ENCODE measurements around the gene SLC24A4. TPM values are rescaled to one million over a fixed set of nuclear protein-coding genes. Genes with fewer than 3 reads are reported as not detected.

SLC24A4 gene
- total and polyA plus RNA-seq, 2 of the 4 experiments (the other 2 are of a cell fraction) = not detected

DNA sequence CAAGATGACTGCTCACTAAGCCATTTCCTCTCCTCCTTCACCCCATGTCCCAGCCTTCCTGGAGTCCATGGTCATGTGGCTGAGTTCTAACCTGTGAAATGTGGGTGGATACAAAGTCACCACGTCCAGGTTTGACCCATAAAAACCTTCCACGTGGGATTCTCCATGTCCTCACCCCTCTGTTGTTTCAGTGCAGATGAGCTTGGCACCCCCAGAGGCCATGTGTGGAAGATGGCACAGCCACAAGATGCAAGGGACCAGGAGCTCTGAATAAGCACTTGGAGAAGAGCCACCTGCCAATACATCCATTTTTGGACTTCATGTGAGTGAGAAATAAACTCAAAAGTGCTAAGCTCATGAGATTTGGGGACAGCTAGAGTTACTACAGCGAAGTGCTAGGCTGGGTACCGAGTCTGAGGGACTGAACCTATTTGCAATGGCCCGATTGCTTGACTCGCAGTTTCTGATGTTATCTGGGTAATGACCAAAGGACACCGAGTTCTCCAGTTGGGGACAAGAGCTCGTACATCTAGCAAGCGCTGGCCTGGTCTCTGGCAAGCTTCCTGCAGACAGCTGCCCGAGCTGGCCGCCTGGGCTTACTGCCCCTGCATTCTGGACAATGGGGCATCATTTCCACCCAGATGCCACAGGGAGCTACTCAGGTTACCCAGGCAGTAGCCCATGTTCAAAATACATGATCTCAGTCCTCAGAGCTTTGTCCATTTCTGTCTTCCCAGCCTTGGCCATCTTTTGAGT is 7.7 kb upstream of the SLC24A4 start:
- no peaks in the 10 kb centered on the region for H4K20me1 ChIP-seq (ENCODE audit: insufficient read depth, low read length)
- ChIA-PET CTCF (no interaction called here), POLR2A (ENCODE audit: unreplicated experiment) (no interaction called here)
- H3K4me1 ChIP-seq (ENCODE audit: control insufficient read depth, insufficient read depth, low read length) = no peaks in the 10 kb centered on the region
- H4K91ac ChIP-seq (ENCODE audit: insufficient read depth, low read depth, low read length) = no peak overlapping the region
- H3K36me3 ChIP-seq (ENCODE audit: control insufficient read depth, insufficient read depth, low read length) = no peaks in the 10 kb centered on the region
- H3K4ac ChIP-seq (ENCODE audit: low read depth, low read length) = no peak overlapping the region
- H2BK20ac ChIP-seq (ENCODE audit: low read depth, low read length) = no peak overlapping the region
- DNase-seq = no peak
- no peak overlapping the region for H3K27ac ChIP-seq (ENCODE audit: insufficient read depth, low read length)
- H4K5ac ChIP-seq (ENCODE audit: low read depth, low read length) = no peak overlapping the region
- H3K4me3 ChIP-seq (ENCODE audit: insufficient read depth, low read depth, low read length) = no peak overlapping the region
- no peak overlapping the region for H2AFZ ChIP-seq (replicated peaks; ENCODE audit: low read length, poor library complexity)
- no peaks in the 10 kb centered on the region for H3K9me1 ChIP-seq (ENCODE audit: insufficient read depth, low read length)
- no peak overlapping the region for H3K18ac ChIP-seq (ENCODE audit: low read depth, low read length)
- H3K23ac ChIP-seq (ENCODE audit: low read depth, low read length) = no peak overlapping the region
- dilution Hi-C loops (cut with HindIII; ENCODE audit: low sequenced_read_pairs, unreplicated experiment) (no loop called here), in situ Hi-C loops (cut with MboI; ENCODE audit: low sequenced_read_pairs) (no loop called here), intact Hi-C loops (cut with micrococcal nuclease) (no loop called here)
- TF ChIP-seq, protein P1, sequence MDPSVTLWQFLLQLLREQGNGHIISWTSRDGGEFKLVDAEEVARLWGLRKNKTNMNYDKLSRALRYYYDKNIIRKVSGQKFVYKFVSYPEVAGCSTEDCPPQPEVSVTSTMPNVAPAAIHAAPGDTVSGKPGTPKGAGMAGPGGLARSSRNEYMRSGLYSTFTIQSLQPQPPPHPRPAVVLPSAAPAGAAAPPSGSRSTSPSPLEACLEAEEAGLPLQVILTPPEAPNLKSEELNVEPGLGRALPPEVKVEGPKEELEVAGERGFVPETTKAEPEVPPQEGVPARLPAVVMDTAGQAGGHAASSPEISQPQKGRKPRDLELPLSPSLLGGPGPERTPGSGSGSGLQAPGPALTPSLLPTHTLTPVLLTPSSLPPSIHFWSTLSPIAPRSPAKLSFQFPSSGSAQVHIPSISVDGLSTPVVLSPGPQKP (IDR thresholded peaks at IDR 0.05; ENCODE audit: borderline replicate concordance, low read depth, low read length) = no peak
- TF ChIP-seq RFX5 (IDR thresholded peaks at IDR 0.05; ENCODE audit: low read depth, low read length) (no peak), RAD21 (IDR thresholded peaks at IDR 0.05; ENCODE audit: low read length) (no peak), CHD1 (IDR thresholded peaks at IDR 0.05; ENCODE audit: low read depth, low read length) (no peak), MAZ (IDR thresholded peaks at IDR 0.05; ENCODE audit: borderline replicate concordance, low read depth, low read length) (no peak), NFE2L2 (IDR thresholded peaks at IDR 0.05; ENCODE audit: low read depth, low read length) (no peak), MXI1 (IDR thresholded peaks at IDR 0.05; ENCODE audit: borderline replicate concordance, low read depth, low read length) (no peak), MAFK (IDR thresholded peaks at IDR 0.05; ENCODE audit: low read depth, low read length) (no peak), CEBPB (IDR thresholded peaks at IDR 0.05; ENCODE audit: low read depth, low read length) (no peak)
- no peak overlapping the region for H3K4me2 ChIP-seq (ENCODE audit: low read depth, low read length)
- no peak overlapping the region for H3K14ac ChIP-seq (replicated peaks; ENCODE audit: low read depth, low read length)
- no peak overlapping the region for H3K9ac ChIP-seq (ENCODE audit: low read depth, low read length)
- no peak for ATAC-seq (ENCODE audit: low read depth)
- no peak overlapping the region for H2AK9ac ChIP-seq (replicated peaks; ENCODE audit: low read depth, low read length, poor library complexity)
- H3K79me1 ChIP-seq (ENCODE audit: low read depth in 1 of 2, low read length in 2 of 2) = no peaks in the 10 kb centered on the region
- peaks cover 16% of the 10 kb centered on the region for H3K27me3 ChIP-seq (ENCODE audit: control insufficient read depth, insufficient read depth, low read length)
- no peak overlapping the region for H2BK120ac ChIP-seq (ENCODE audit: low read depth, low read length)
- no peak overlapping the region for H3K56ac ChIP-seq (ENCODE audit: extremely low read depth, insufficient read depth, low read length)
- no peak overlapping the region for H2BK15ac ChIP-seq (ENCODE audit: low read depth, low read length)
- peaks cover 2% of the 10 kb centered on the region for H3K9me3 ChIP-seq (ENCODE audit: control insufficient read depth, insufficient read depth, low read length)
- H2AK5ac ChIP-seq (ENCODE audit: low read depth, low read length) = no peak overlapping the region
- no TSS peak for BruUV-seq (replicated peaks)
- no peak overlapping the region for H2BK5ac ChIP-seq (ENCODE audit: low read depth, low read length, poor library complexity, severe bottlenecking)
- H4K8ac ChIP-seq (ENCODE audit: low read depth in 2 of 2, low read length in 2 of 2) = no peak overlapping the region
- WGBS, 2 experiments (ENCODE audit: extremely low coverage in 2 of 2, insufficient read length in 1 of 2) = 63% methylated on average over 8 of the region's 11 CpGs; no CpG with 5 or more reads in 1 of the 2 experiments

All from IMR-90 (cell line).